DMS79 (cell line): Measurements from ENCODE around the gene NTM.

ENCODE experiments used
- DNase-seq: peaks from one replicate; lab custom pipeline; 2025; lab: John Stamatoyannopoulos, UW

NTM gene

GRCh38 chr11:132226522-132226921 lies 856.1 kb downstream of the NTM start:
- no peak for DNase-seq

DNA sequence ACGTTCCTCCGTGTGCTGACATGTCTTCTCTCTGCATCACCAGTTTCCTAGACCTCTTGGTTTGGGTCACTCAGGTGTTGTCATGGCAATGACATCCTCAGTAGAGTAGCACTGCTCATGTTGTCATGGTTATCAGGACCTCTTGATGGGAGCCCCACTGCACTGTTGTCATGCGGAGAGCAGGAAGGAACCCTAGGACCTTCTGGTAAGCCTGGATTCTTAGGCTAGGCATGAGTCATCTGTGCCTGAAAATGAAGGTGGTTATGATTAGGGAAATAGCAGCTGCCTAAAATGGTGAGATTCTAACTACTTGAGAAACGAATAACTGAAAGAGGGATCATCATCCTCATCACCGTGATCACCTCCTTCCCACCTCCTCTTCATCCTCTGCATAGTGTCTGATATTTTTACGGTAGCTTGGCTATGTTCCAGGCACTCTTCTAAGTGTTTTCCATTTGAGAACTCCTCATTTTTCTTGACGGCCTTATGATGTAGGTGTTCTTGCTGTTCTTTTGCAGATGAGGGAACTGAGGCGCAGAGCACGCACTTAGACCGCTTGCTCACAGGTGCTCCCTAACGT lies 858.4 kb downstream of the NTM start:
- no peak for DNase-seq

GRCh38 chr11:132231656-132232347 lies 861.4 kb downstream of the NTM start:
- peak; percentile 61 for DNase-seq

- no peak for DNase-seq
These were observed 864.5 kb downstream of the NTM start for GRCh38 chr11:132234878-132235277.

GRCh38 chr11:132237781-132238180 lies 867.4 kb downstream of the NTM start:
- DNase-seq: no peak

DNA sequence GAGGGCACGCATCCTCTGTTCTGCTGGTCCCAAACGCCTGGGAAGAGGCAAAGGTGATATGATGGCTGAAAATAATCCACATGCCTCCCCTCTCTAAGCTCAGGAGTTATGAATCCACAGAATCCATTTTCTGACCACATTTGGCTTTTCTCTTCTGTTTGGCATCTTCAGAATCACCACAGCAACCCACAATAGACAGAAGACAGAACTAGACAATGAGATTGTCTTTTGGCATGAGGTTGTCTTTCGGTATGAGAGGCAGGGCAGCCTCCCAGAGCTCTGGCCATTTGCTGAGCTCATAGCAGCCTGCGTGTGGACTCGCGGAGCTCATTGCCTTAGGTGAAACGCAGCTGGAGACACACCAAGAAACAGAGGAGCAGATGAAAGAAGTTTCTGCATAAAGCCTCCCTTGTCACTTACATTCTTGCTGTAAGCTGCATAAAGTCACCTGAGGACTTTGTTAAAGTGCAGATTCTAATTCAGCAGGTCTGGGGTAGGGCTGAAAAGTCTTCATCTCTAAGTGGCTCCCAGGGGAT lies 868.0 kb downstream of the NTM start:
- no peak for DNase-seq

GRCh38 chr11:132240374-132240773 lies 870.0 kb downstream of the NTM start:
- DNase-seq: no peak

DNA sequence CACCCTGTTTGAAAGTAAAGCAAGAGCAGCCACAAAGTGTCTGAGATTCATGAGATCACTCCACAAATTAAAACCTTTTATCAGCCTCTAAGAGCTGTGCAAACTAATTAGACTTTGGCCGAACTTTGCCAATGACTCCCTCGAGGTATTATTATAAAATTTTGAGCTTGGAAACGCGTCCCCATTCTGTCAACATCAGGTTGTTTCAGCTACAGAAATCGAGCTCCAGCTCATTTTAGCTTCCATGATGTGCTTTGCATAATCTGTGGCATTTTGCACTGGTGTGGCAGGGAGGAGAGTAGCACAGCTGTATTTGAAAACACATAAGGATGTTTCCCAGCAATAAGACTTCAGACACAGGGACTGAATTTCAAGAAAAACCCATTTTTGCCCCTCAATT lies 872.2 kb downstream of the NTM start:
- no peak for DNase-seq

DNA sequence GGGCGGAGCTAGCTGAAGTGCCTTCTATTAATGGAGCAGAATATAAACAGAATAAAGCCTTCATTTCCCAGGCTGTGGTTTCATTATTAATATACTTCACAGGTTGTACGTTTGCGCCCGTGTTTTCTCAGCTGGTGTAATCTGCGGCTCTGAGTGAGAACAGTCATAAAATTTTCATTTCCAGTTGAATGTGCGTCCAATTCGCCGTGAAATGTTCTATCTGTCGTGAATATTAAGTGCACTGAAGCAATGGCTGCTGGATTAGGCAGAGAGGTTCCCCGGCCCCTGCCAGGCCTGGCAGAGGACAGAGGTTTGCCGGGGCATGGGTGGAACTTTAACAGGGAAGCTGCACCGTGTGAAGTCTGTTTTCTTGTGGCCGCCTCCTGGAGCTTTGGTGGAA lies 874.4 kb downstream of the NTM start:
- no peak for DNase-seq

GRCh38 chr11:132245403-132246385 lies 875.3 kb downstream of the NTM start:
- no peak for DNase-seq

GRCh38 chr11:132248580-132248979 lies 878.2 kb downstream of the NTM start:
- no peak for DNase-seq

DNA sequence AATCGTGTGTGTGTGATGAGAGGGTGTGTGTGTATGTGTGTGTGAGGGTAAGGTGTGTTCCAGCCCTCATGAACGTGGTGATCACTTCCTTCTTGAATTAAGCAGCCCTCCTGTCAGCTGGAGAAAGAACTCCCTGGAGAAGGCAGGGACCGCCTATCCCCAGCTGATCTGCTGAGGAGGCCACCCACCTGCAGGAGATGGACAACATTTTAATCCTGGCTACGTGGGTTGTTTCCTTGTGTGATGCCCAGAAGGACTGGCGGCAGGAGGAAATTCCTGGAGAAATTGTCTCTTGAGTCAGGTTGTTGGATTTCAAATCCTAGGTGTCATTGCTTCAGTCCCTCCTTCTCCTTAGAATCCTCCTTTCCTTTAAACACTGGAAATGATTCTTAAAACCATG lies 878.8 kb downstream of the NTM start:
- DNase-seq: no peak

GRCh38 chr11:132251061-132251460 lies 880.6 kb downstream of the NTM start:
- no peak for DNase-seq

- DNase-seq: no peak
These were observed 883.3 kb downstream of the NTM start for GRCh38 chr11:132253469-132254264.

GRCh38 chr11:132254906-132255305 lies 884.5 kb downstream of the NTM start:
- DNase-seq: no peak

GRCh38 chr11:132256528-132257279 lies 886.3 kb downstream of the NTM start:
- no peak for DNase-seq

DNA sequence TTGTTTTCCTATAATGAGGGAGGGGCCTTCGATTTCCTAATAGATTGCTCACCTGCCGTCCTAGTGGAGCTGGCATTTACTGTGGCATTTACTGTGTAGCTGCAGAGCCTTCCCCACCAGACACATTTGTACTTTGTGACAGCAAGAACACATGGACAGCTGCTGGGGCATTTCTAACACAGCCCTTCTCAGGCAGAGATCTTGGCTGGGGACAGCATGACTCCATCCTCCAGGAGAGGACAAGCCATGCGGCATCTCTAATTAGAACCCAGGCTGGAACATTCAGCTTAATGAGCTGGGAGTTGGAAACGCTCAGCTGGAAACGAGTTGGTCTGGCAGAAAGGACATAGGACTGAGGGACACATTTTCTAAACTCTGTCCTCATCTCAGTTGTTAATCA lies 887.5 kb downstream of the NTM start:
- DNase-seq: no peak

DNA sequence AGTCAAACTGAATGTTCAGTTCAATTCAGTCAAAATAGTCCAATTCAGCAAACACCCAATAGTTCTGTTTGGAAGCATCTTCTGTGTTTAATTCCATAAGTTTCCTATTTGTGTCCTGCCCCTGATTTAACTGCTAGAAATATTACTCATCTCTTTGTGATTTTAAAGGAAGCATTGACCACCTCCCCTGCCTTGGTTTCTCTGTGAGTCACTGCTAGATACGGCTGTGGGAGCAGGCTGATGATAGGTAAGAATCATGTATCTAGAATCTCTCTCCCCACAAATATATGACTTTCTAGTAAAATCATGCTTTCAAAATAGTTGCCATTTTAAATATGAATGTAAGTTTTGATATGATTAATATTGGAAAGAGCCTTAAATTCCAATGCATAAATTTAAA lies 888.5 kb downstream of the NTM start:
- DNase-seq: no peak

- no peak for DNase-seq
These were observed 890.2 kb downstream of the NTM start for GRCh38 chr11:132260636-132261035.

GRCh38 chr11:132263241-132263640 lies 892.8 kb downstream of the NTM start:
- no peak for DNase-seq

GRCh38 chr11:132263875-132264274 lies 893.5 kb downstream of the NTM start:
- no peak for DNase-seq
